H1 (cell line): ENCODE data around the gene SF3B1. TPM values are rescaled to one million over a fixed set of nuclear protein-coding genes. Genes with fewer than 3 reads are reported as not detected.

Experiments used
- CTCF ChIA-PET: fragments of 300-600 bp; sonication (Branson Sonifier 250); formaldehyde crosslinking; loops from one replicate; lab custom pipeline; 2021; ENCODE audit not compliant: partially characterized antibody; lab: Charles Lee
- POLR2A ChIA-PET: fragments of 300-600 bp; sonication (Branson Sonifier 250); formaldehyde crosslinking; loops from one replicate; lab custom pipeline; 2021; ENCODE audit warnings: inconsistent platforms; ENCODE audit not compliant: partially characterized antibody; lab: Charles Lee
- DNase-seq, 2 experiments: peaks; one replicate each; pipeline versions ENCODE4 v3.0.0 to v3.0.0-alpha.2; 2010 to 2022; ENCODE audit warnings: low spot score in 2 of 2, low read depth in 1 of 2, mixed read lengths in 1 of 2
- FAIRE-seq: peaks from 2 replicates; lab custom pipeline; 2011; peaks lifted over from hg19 to GRCh38; lab: Jason Lieb, UNC
- H2AFZ ChIP-seq: 2 replicates; pipeline ENCODE4 v1.8.1; 2012; ENCODE audit warnings: low read length, inconsistent platforms
- H2AK5ac ChIP-seq: 2 replicates; pipeline ENCODE4 v1.6.1; 2013; ENCODE audit warnings: low read depth, low read length
- H2BK120ac ChIP-seq: replicated peaks from 2 replicates; pipeline ENCODE3; 2013; ENCODE audit warnings: low read depth, low read length, inconsistent platforms
- H2BK12ac ChIP-seq: 2 replicates; pipeline ENCODE4 v1.6.1; 2013; ENCODE audit warnings: low read depth, low read length
- H2BK15ac ChIP-seq: 2 replicates; pipeline ENCODE4 v1.6.1; 2013; ENCODE audit warnings: low read length
- H2BK20ac ChIP-seq: 2 replicates; pipeline ENCODE4 v1.6.1; 2013; ENCODE audit warnings: low read length
- H2BK5ac ChIP-seq: 2 replicates; pipeline ENCODE4 v1.6.1; 2013; ENCODE audit warnings: low read depth, low read length
- H3K14ac ChIP-seq: 2 replicates; pipeline ENCODE4 v1.6.1; 2013; ENCODE audit warnings: inconsistent platforms; ENCODE audit not compliant: insufficient read length
- H3K18ac ChIP-seq: 2 replicates; pipeline ENCODE4 v1.6.1; 2013; ENCODE audit warnings: low read length; ENCODE audit errors: extremely low read depth
- H3K23ac ChIP-seq: 2 replicates; pipeline ENCODE4 v1.6.1; 2013; ENCODE audit warnings: inconsistent platforms; ENCODE audit not compliant: insufficient read length
- H3K23me2 ChIP-seq: 2 replicates; pipeline ENCODE4 v1.6.1; 2013; ENCODE audit warnings: low read depth, low read length
- H3K27ac ChIP-seq: 2 replicates; pipeline ENCODE4 v1.6.1; 2011; ENCODE audit warnings: low read depth, low read length, inconsistent platforms
- H3K27me3 ChIP-seq, 4 experiments: replicated peaks in 1 of 4; 1 replicate in 1 of 4; 2 replicates in 3 of 4; pipeline versions ENCODE4 v1.6.1 to v1.8.1; 2011 to 2013; ENCODE audit warnings: low read length in 3 of 4, mild to moderate bottlenecking in 3 of 4, inconsistent platforms in 2 of 4, mixed read lengths in 2 of 4, moderate library complexity in 1 of 4; ENCODE audit not compliant: control insufficient read depth in 3 of 4, insufficient read depth in 3 of 4; ENCODE audit errors: extremely low read depth in 1 of 4
- H3K36me3 ChIP-seq, 4 experiments: 2 replicates each; pipeline versions ENCODE4 v1.6.1 to v1.8.1; 2011 to 2013; ENCODE audit warnings: mild to moderate bottlenecking in 4 of 4, low read length in 3 of 4, moderate library complexity in 2 of 4, control low read depth in 1 of 4, inconsistent platforms in 1 of 4; ENCODE audit not compliant: insufficient read depth in 4 of 4, control insufficient read depth in 2 of 4
- H3K4ac ChIP-seq: replicated peaks from 2 replicates; pipeline ENCODE3; 2013; ENCODE audit warnings: low read length, low read depth, mixed read lengths, inconsistent platforms; ENCODE audit not compliant: insufficient read length
- H3K4me1 ChIP-seq, 4 experiments: replicated peaks in 1 of 4; 1 replicate in 1 of 4; 2 replicates in 3 of 4; pipeline versions ENCODE4 v1.6.1 to v1.8.1; 2011 to 2013; ENCODE audit warnings: low read length in 3 of 4, inconsistent platforms in 2 of 4, mixed read lengths in 1 of 4; ENCODE audit not compliant: insufficient read depth in 4 of 4, control insufficient read depth in 3 of 4
- H3K4me2 ChIP-seq, 2 experiments: 2 replicates each; pipeline versions ENCODE4 v1.6.1 to v1.8.1; 2011 to 2013; ENCODE audit warnings: low read depth in 2 of 2, low read length in 2 of 2, control low read depth in 1 of 2, inconsistent platforms in 1 of 2, mild to moderate bottlenecking in 1 of 2; ENCODE audit not compliant: insufficient read depth in 1 of 2
- H3K4me3 ChIP-seq, 4 experiments: fragments of 200-600, 300-600 bp in 1 of 4; sonication (generic), shearing (Covaris generic), sonication (Bioruptor Twin) in 1 of 4; 2 replicates each; pipeline versions ENCODE4 v1.5.1 to v1.8.1; 2011 to 2016; ENCODE audit warnings: low read length in 4 of 4, low read depth in 3 of 4, control low read depth in 2 of 4, inconsistent platforms in 2 of 4, mild to moderate bottlenecking in 2 of 4, mixed read lengths in 1 of 4, moderate library complexity in 1 of 4; ENCODE audit not compliant: insufficient read depth in 2 of 4; ENCODE audit errors: extremely low read depth in 1 of 4
- H3K56ac ChIP-seq: replicated peaks from 2 replicates; pipeline ENCODE3; 2013; ENCODE audit warnings: low read depth, mild to moderate bottlenecking, mixed read lengths, low read length, inconsistent platforms; ENCODE audit not compliant: insufficient read length
- H3K79me1 ChIP-seq: 2 replicates; pipeline ENCODE4 v1.6.1; 2013; ENCODE audit warnings: low read depth, low read length, control low read depth
- H3K79me2 ChIP-seq, 2 experiments: 2 replicates each; pipeline versions ENCODE4 v1.6.1 to v1.8.1; 2012 to 2013; ENCODE audit warnings: low read length in 2 of 2, mild to moderate bottlenecking in 2 of 2, inconsistent platforms in 1 of 2; ENCODE audit not compliant: insufficient read depth in 2 of 2, control insufficient read depth in 1 of 2
- H3K9ac ChIP-seq, 4 experiments: replicated peaks in 1 of 4; 1 replicate in 1 of 4; 2 replicates in 3 of 4; pipeline versions ENCODE4 v1.6.1 to v1.8.1; 2011 to 2013; ENCODE audit warnings: low read depth in 3 of 4, low read length in 3 of 4, control low read depth in 2 of 4, mild to moderate bottlenecking in 2 of 4, moderate library complexity in 2 of 4, inconsistent platforms in 1 of 4; ENCODE audit errors: extremely low read depth in 1 of 4
- H3K9me3 ChIP-seq, 2 experiments: 2 replicates each; pipeline versions ENCODE4 v1.6.1 to v1.8.1; 2012 to 2013; ENCODE audit warnings: mild to moderate bottlenecking in 2 of 2, moderate library complexity in 2 of 2, control low read depth in 1 of 2, inconsistent platforms in 1 of 2, low read depth in 1 of 2, low read length in 1 of 2, mixed read lengths in 1 of 2; ENCODE audit not compliant: insufficient read depth in 2 of 2
- H4K20me1 ChIP-seq, 2 experiments: replicated peaks in 1 of 2; 2 replicates each; pipeline versions ENCODE3 to v1.8.1; 2011 to 2013; ENCODE audit warnings: inconsistent platforms in 2 of 2, low read length in 2 of 2, mild to moderate bottlenecking in 1 of 2; ENCODE audit not compliant: insufficient read depth in 2 of 2, control insufficient read depth in 1 of 2
- H4K5ac ChIP-seq: 2 replicates; pipeline ENCODE4 v1.6.1; 2013; ENCODE audit warnings: low read length, low read depth, mixed read lengths, inconsistent platforms; ENCODE audit not compliant: insufficient read length
- H4K8ac ChIP-seq: 2 replicates; pipeline ENCODE4 v1.8.0; 2013; ENCODE audit warnings: mild to moderate bottlenecking, moderate library complexity, low read length, inconsistent platforms; ENCODE audit not compliant: insufficient read depth; ENCODE audit errors: extremely low read depth
- H4K91ac ChIP-seq: replicated peaks from 2 replicates; pipeline ENCODE3; 2013; ENCODE audit warnings: low read length, mixed read lengths, inconsistent platforms; ENCODE audit not compliant: insufficient read length
- BCL11A ChIP-seq, 2 experiments: IDR thresholded peaks; one replicate each; pipeline ENCODE4 v1.6.1; 2011; ENCODE audit warnings: low read depth in 2 of 2, low read length in 2 of 2, mild to moderate bottlenecking in 2 of 2
- CREB1 ChIP-seq: IDR thresholded peaks from 2 replicates; pipeline ENCODE4 v1.6.1; 2012; ENCODE audit warnings: inconsistent platforms
- FOSL1 ChIP-seq: IDR thresholded peaks from 2 replicates; pipeline ENCODE4 v1.6.1; 2011; ENCODE audit warnings: mild to moderate bottlenecking, low read depth, low read length, moderate library complexity; ENCODE audit not compliant: insufficient read depth
- GABPA ChIP-seq: IDR thresholded peaks from 2 replicates; pipeline ENCODE4 v1.6.1; 2011; ENCODE audit warnings: mild to moderate bottlenecking, low read length, moderate library complexity, borderline replicate concordance; ENCODE audit not compliant: insufficient read depth
- JUN ChIP-seq: IDR thresholded peaks from 2 replicates; pipeline ENCODE4 v1.6.1; 2011; ENCODE audit warnings: low read depth, mild to moderate bottlenecking, improper control_type of control experiment, low read length
- POLR2AphosphoS5 ChIP-seq: IDR thresholded peaks from 2 replicates; pipeline ENCODE4 v1.6.1; 2011; ENCODE audit warnings: low read depth, low read length
- POU5F1 ChIP-seq: IDR thresholded peaks from 2 replicates; pipeline ENCODE4 v1.6.1; 2011; ENCODE audit warnings: low read depth, mild to moderate bottlenecking, low read length, moderate library complexity
- RBBP5 ChIP-seq: IDR thresholded peaks from 2 replicates; pipeline ENCODE4 v1.7.1; 2012; ENCODE audit warnings: low read depth, mild to moderate bottlenecking, inconsistent platforms, low read length, moderate library complexity, borderline replicate concordance
- RXRA ChIP-seq: IDR thresholded peaks from 2 replicates; pipeline ENCODE4 v1.6.1; 2011; ENCODE audit warnings: low read depth, mild to moderate bottlenecking, low read length, moderate library complexity; ENCODE audit not compliant: insufficient read depth
- SP2 ChIP-seq: IDR thresholded peaks from 2 replicates; pipeline ENCODE4 v1.6.1; 2012; ENCODE audit warnings: mild to moderate bottlenecking, low read length, inconsistent platforms
- SUZ12 ChIP-seq: fragments of 200-600 bp; sonication (generic); IDR thresholded peaks from 2 replicates; pipeline ENCODE4 v1.6.1; 2012; ENCODE audit warnings: mild to moderate bottlenecking, inconsistent platforms, low read length, moderate library complexity, mixed read lengths
- TCF12 ChIP-seq: IDR thresholded peaks from 2 replicates; pipeline ENCODE4 v1.6.1; 2011; ENCODE audit warnings: low read depth, mild to moderate bottlenecking, low read length
- WGBS, 2 experiments: shearing (Covaris generic) in 1 of 2; methylation state at CpG; one replicate each; pipeline versions ENCODE4 v1.1.6 to v1.1.7; 2013 to 2015; ENCODE audit warnings: low lambda C conversion rate in 2 of 2, mixed read lengths in 2 of 2, inconsistent platforms in 1 of 2, low coverage in 1 of 2, missing lambda C conversion rate in 1 of 2; ENCODE audit not compliant: insufficient replicate concordance in 2 of 2, insufficient coverage in 1 of 2, insufficient read length in 1 of 2; ENCODE audit errors: extremely low coverage in 1 of 2, missing lambda C conversion rate in 1 of 2; 5-methylcytosine and 5-hydroxymethylcytosine counted together
- polyA plus RNA-seq, 7 experiments: library from polyadenylated mRNA; depleted of rRNA in 3 of 7; stranded (reverse) in 5 of 7; unstranded in 2 of 7; fragments of >200 nt in 5 of 7; fragments of 200-250 nt in 2 of 7; gene quantifications; 1 replicate in 5 of 7; 2 replicates in 1 of 7; 4 replicates in 1 of 7; pipeline versions ENCODE4 v1.2.1 to v1.2.3, GENCODE V29; 2011 to 2013; ENCODE audit warnings: missing spikeins in 2 of 7, mixed read lengths in 2 of 7
- total RNA-seq: library from RNA; stranded (reverse); fragmentation: NEBNext Ultra II Directional; extraction: Animal tissue kit (Norgen Biotek cat#: 25700); gene quantifications from 2 replicates; pipeline ENCODE4 v1.2.1, GENCODE V29; 2021
- TF ChIP-seq, protein P1 (sequence below): IDR thresholded peaks from 2 replicates; pipeline ENCODE4 v1.6.1; 2012; ENCODE audit warnings: inconsistent platforms

The SF3B1 gene
- total and polyA plus RNA-seq, 2 of the 8 experiments (the other 6 are each of a cell fraction or from before 2014, with no cell fraction given), result 320 to 403 TPM

- 9% methylated on average over 11 of the region's 11 CpGs; no CpG with 5 or more reads in 1 of the 2 experiments for WGBS, 2 experiments
- H2AFZ ChIP-seq, result no peak overlapping the region
- TF ChIP-seq CREB1, result no peak
- TF ChIP-seq RXRA, result no peak
- no peak for TF ChIP-seq TCF12
- TF ChIP-seq POLR2AphosphoS5, result no peak
- TF ChIP-seq, protein P1, sequence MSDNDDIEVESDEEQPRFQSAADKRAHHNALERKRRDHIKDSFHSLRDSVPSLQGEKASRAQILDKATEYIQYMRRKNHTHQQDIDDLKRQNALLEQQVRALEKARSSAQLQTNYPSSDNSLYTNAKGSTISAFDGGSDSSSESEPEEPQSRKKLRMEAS, result no peak
- no peak for TF ChIP-seq SUZ12
- no peak for TF ChIP-seq RBBP5
- TF ChIP-seq FOSL1, result no peak
- no peak for TF ChIP-seq GABPA
- no peak for TF ChIP-seq JUN
- no peak for TF ChIP-seq BCL11A (IDR thresholded peaks at IDR 0.05; ENCODE audit: low read depth in 2 of 2, low read length in 2 of 2)
- TF ChIP-seq SP2, result no peak
- TF ChIP-seq POU5F1, result no peak
These were observed 919 bp downstream of the SF3B1 start for GRCh38 chr2:197433780-197434438.

More at GRCh38 chr2:197433780-197434438, 919 bp downstream of the SF3B1 start:
- H3K4me2 ChIP-seq, result peak overlapping the region; percentile 61 to 91
- ChIA-PET POLR2A (interaction anchor here (0.7 to 2.7 kb wide), 14 partner anchors 10 to 133 kb away, joined by 3 to 31 read pairs (median 6); partner anchors contain the start of genes COQ10B, HSPD1, HSPE1 and MOB4), CTCF (no interaction called here)
- peak overlapping the region; percentile 90 to 100 (median 100) for H3K9ac ChIP-seq
- H3K14ac ChIP-seq, result no peak overlapping the region
- H3K9me3 ChIP-seq, result no peaks in the 10 kb centered on the region
- no peak overlapping the region for H2BK15ac ChIP-seq
- H3K79me1 ChIP-seq, result peaks cover 5% of the 10 kb centered on the region; the same call in 1 of the 2 replicates
- peaks cover 0 to 5% (median 4%) of the 10 kb centered on the region in 4 experiments; a peak in 4 of 7 replicates for H3K4me1 ChIP-seq
- peak overlapping the region; percentile 38 for H4K5ac ChIP-seq
- H3K56ac ChIP-seq, result no peak overlapping the region
- H3K23ac ChIP-seq, result no peak overlapping the region
- no peak overlapping the region for H3K18ac ChIP-seq
- peaks cover 57 to 70% of the 10 kb centered on the region in 2 experiments for H3K79me2 ChIP-seq
- H3K27ac ChIP-seq, result peak overlapping the region; percentile 99; the same call in 1 of the 2 replicates
- H3K4ac ChIP-seq, result no peak overlapping the region
- H2BK5ac ChIP-seq, result peak overlapping the region; percentile 99; the same call in 1 of the 2 replicates
- H3K23me2 ChIP-seq, result peaks cover 6% of the 10 kb centered on the region; the same call in 1 of the 2 replicates
- no peak overlapping the region for H2BK12ac ChIP-seq
- no peak overlapping the region for H4K8ac ChIP-seq
- H4K91ac ChIP-seq, result no peak overlapping the region
- peaks cover 13 to 22% of the 10 kb centered on the region in 2 experiments for H4K20me1 ChIP-seq
- H3K36me3 ChIP-seq, result peaks cover 0 to 7% (median 0%) of the 10 kb centered on the region in 4 experiments; a peak in 3 of 8 replicates
- H2BK120ac ChIP-seq, result no peak overlapping the region
- H3K27me3 ChIP-seq, result no peaks in the 10 kb centered on the region
- H3K4me3 ChIP-seq, result peak overlapping the region; percentile 83 to 100 (median 98)
- no peak overlapping the region for H2BK20ac ChIP-seq
- DNase-seq (no peak), FAIRE-seq (no peak)
- no peak overlapping the region for H2AK5ac ChIP-seq
